DMS53 treated with DMSO at 0.1 percent for 48 hours (cell line): ENCODE data around the gene PCED1A.

ENCODE experiments used
- DNase-seq: peaks from one replicate; lab custom pipeline; 2025; ENCODE audit not compliant: unreplicated experiment; lab: John Stamatoyannopoulos, UW

PCED1A gene

DNA sequence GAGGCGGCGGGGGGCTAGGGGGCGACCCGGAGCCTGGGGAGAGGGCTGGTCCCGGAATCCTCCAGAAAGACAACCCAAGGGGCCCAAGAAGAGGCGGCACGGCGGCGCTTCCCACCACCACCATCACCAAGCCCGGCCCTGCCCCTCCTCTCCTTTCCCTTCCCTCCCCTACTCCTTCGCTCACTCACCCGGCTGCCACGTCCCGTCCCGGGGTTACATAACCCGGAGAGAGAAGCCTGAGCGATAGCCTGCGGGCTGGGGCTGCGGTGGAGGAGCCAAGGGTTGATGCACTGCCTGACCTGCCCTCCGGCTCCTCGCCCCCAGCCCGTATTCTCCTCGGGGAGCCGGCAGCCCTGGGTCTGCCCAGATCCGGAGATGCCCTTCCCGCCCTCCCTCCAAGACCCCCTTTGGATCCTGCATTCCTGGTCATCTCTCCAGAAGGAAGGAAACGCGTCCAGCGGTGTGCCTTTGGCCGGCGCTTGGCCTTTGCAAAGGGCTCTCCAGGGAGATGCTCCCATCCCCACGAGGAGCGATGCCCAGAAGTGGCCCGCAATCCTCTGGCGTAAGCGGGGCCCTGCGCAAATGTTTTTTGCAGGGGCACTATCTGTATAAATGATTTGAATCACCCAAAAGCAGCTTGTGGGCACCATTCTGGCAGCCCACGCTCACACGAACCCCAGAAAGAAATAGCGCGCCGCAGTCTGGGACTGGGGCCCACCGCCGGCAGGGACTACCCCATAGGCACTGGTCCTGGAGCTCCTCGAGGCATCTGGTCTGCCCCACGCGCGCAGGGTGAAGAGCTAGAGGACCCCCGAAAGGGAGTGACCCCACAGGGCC, 35.4 kb downstream of the PCED1A start:
- no peak for DNase-seq

DNA sequence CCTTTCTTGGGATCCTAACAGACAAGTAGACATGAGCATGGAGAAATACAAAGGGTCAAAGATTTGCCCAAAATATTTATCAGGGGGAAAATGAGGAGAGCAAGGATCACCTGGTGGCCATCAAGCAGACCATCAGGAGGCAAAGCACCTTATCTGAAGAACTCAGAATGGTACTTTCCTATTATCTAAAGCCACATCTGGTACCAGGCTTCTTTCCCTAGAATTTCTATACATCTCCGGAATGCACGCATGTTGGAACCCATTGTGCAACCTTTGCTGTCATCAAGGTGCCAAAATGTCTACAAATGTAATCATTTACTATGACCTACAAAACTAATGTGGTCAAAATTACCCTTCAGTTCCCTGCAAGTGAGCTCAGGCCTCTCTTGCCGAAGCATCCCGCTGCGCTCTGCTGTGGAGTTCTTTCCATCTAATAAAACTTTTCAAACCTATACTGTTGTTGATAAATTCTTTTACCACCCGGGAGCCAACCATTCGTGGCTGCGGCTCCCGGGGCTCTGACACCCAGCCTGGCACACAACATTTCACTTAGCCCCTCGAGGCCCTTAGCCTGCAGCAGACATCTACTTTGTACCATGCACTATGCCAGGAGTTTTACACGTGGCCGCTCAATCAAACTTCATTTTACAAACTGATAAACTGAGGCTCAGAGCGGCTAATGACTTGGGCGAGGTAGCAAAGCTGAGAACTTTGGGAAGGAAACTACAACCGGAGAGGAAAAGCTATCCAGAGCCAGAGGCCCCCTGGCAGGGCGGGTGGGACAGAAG, 36.2 kb downstream of the PCED1A start:
- DNase-seq = no peak

DNA sequence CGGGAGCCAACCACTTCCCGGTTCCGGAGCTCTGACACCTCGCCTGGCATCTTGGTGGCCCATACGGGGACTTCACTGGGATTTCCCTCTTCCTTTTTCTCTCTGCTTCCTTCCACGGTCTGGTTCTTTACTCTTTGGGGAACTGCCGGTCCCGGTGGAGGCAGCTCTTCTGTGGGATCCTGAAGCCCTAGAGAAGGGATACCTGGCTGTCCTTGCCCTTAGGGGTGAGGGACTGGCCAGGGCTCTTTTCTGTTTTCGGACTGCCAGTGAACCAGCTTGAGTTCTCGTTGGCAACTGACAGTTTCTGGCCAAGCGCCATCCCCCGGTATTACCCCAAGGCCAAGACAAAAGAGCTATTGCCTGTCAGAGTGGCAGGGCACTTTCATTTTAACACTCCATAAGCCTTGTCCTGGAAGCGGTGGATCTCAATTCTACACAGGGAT, 39.1 kb downstream of the PCED1A start:
- no peak for DNase-seq

DNA sequence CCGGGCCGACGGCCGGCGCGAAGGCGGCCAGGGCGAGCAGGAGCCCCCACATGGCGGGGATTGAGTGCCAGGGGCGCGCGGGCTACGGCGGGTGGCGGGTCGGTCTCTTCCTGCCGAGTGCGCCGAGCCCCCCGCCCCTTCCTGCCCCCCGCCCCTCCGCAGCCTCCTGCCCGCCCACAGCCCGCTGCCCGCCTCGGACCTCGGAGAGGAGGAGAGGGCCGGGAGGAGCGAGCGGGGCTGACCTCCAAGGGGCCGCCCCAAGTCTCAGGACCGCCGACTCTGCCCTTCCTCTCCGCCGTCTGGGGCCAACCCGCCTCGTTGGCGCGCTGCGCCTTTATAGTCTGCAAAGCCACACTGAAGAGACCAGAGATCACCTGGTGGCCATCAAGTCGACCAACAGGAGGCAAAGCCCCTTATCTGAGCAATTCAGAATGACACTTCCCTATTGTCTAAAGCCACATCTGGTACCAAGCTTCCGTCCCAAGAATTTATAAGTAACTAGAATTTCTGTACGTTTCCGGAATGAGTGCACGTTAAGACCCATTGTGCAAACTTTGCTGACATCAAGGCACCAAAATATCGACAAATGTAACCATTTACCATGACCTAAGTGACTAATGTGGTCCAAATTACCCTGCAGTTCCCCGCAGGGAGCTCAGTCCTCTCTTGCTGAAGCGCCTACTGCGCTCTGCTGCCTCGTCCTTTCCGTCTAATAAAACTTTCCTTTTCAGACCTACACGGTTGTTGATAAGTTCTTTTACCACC, 39.8 kb downstream of the PCED1A start, which contains the start of gene CPXM1:
TSS of gene CPXM1 (minus strand) at position 107 of the 765 bp plus-strand sequence. CDS start at position 52, 55 bp downstream.
- DNase-seq = no peak

DNA sequence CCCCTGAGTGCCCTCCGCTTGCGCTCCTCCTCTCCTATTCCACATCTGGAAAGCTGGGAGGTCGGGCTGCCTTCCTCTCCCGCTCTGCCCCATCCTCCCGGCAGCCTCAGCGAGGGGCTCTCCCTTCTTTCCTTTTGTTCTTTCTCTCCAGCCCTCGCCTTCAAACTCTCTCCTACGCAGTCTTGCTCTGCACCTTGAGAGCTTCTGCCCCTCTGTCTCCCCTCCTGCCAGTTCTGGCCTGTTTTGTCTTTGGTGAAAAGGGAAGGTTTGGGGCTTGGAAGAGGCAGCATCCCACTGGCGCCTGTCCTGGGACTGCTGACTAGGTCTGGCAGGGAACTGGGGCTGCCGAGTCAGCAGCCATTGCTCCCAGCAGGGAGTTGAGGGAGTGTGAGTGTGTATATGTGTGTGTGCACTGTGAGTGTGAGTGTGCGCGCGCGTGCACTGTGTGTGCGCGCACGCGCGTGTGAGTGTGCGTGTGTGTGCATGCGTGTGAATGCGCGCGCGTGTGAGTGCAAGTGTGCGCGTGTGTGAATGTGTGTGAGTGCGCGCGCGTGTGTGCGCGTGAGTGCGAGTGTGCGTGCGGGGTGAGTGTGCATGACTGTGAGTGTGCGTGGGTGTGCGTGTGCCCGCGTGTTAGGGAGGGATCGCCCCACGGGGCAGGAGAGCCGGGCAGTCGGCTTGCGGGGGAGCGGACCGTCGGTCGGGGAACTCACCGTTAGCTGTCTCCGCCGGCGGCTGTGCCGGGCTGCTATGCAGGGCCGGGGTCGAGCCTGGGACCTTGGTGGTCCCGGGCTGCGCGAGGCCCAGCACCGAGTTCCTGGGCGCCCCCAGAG, 40.6 kb downstream of the PCED1A start:
- no peak for DNase-seq

DNA sequence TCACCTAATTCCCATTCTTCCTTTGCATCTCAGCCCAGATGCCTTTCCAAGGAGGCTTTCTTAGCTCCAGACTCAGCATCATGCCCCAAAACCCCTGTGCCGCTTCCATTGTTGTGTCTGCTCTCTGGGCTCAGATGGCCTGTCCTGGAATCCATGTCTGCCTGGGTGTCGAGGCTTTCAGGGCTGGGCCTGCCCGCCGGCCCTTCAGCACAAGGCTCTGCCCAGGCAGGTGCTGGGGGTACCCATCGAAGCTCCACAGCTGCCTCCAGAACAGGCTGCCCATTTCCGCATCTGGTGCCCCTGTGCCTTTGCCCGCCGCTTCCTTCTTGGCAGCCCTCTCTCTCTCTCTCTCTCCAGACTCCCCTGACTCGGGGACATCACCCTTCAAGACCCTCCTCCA, 41.2 kb downstream of the PCED1A start:
- no peak for DNase-seq

DNA sequence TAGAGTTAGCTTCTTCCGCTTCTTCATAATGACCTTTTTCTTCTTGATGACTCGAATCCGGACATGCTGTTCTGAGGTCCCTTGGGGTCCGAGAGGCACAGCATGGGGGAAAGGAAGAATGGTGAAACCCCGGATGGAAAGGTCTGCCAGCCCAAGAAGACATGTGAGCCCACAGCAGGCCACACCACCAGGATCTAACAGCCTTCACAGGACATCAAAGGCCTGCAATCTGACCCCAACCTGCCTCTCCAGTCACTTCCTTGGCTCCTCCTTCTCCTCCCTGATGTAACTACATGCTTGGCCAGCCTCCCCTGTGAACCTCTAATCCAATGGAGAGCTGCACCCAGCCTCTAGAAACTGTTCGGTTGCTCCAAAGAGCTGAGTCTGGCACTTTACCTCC, 41.6 kb downstream of the PCED1A start:
- no peak for DNase-seq

DNA sequence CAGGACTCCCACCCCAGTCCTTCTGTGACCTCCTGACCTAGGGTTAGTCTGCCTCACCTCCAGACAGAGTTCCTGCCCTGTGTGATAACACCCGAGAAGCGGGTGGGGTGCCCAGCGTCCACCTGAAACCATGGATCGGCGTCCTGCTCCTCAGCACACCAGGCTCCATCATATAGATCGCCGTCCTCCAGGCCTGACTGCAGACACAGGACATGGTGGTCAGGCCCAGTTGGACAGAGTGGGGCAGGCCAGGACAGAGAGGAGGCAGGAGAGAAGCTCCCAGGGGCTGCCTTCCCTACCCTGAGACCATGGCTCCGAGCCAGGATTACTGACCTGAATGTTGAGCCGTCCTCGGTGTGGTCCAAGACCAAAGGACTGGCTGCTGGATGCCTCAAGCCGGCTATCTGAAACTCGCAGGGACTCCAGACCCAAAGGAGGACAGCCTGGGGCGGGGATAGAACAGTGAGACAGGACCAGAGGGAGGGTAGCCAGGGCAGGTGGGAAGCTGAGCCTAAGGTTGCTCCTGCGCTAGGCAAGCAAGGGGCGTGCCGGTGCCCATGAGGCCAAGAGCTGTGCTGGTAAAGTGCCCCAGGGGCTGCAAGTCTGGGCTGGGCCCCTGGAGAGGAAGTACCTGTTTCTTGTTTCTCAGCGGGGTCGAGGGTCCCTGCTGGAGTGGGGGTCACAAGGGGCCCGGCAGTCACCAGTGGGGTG, 42.2 kb downstream of the PCED1A start:
- no peak for DNase-seq

DNA sequence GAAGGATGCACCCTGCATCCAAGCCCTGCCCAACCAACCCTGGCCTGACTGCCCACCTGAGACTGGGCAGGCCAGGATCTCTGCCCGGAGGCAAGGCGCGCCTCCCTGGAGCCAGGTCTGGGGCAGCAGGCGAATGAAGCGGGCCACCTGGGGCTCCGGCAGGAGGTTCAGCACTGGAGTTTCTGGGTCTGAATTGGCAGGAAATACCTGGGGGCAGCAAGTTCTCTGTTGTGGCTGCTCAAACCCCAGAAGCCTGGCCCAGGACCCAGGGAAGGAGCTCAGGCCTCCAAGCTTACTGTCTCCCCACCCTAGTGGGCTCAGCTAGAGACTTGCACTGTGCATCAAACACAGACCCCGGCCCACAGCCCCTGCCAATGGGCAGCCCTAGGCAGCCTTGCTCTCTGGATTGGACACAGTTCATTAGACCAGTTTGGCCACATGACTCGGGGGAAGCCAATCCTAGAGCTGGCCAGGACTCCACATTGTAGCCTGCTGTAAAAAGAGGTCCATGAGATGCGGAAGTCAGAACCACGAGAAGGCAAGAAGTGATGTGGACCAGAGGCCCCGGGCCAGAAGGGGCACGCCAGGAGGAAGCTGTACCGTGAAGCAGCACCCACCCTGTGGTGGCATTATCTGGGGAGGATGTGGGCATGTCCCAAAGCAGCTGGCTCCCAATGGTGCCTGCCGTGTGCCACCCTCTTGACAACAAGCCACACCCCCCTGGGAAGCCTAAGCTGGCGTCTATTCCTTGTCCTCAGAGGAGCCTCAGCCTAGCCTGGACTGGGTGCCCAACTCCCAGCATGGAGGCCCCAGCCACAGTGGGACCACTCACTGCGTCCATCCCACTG, 43.1 kb downstream of the PCED1A start:
- no peak for DNase-seq

DNA sequence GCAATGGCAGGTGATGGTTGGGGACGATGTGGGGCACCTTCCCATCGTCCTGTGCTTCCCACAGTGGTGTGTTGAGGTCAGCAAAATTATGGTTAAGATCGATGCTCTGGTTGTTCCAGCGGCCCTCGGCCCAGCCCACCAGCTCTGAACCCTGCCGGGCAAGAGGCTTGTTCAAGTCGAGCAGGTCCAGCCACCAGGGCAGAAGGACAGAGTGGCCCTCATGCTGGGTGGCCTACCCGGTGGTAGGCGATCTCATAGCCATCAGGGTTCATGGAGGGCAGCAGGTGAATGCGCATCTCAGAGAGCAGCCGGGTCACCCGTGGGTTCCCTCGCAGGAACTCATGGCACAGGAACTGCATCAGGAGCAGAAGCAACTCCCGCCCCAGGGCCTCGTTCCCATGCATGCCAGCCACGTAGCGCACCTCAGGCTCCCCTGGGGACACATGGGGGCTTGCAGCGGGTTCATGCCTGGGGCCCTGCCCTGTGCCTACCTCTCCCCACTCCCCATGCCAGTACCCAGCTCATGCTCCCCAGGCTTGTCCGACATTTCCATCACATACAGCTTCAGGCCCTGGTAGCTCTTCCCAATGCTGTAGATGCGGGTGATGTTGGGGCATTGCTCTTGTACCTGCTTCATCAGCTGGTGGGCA, 44.3 kb downstream of the PCED1A start:
- DNase-seq = no peak

DNA sequence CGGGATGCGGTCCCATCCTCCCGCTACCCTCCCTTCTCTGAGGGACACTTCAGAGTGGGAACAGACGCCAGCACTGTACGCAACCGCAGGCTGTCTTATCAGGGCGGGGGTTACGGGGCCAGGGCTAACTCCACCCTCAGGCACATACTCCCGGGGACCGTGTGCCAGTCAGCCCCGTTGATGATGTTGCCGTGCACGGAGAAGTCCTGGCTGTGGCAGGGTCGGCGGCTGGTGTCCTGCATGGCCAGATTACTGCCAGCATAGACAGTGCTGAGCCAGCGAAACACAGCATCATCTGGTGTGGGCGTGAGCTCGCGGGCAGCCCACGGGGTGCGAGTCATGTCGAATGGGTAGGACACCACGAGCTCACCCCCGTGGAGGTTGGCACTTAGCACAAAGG, 45.0 kb downstream of the PCED1A start:
- DNase-seq = no peak

DNA sequence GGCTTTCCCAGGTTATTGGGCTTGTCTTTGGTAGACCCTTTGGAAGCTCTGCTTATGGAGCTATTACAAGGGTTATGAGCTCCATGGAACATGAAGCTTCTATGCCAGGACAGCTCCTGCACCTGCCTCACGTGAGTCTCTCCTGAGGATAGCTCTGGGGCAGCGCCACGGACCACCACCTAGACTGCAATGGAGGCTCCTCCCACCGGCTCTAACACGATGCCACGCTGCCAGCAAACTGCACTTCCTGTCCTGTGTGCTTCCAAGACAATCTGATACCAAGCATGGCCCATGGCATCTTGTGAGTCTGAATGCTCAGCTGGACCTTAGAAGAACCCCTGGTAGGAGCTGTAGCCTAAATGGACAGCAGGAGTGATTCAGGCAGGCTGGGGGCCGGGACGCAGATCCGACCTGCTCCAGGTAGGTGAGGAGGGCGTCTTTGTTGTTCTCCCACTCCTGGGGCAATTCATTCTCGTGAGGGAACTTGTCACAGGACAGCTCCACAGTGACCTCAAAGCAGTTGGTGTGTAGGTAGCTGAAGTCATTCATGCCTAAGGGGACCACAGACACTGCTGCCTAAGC, 45.5 kb downstream of the PCED1A start:
- DNase-seq = peak; percentile 41

DNA sequence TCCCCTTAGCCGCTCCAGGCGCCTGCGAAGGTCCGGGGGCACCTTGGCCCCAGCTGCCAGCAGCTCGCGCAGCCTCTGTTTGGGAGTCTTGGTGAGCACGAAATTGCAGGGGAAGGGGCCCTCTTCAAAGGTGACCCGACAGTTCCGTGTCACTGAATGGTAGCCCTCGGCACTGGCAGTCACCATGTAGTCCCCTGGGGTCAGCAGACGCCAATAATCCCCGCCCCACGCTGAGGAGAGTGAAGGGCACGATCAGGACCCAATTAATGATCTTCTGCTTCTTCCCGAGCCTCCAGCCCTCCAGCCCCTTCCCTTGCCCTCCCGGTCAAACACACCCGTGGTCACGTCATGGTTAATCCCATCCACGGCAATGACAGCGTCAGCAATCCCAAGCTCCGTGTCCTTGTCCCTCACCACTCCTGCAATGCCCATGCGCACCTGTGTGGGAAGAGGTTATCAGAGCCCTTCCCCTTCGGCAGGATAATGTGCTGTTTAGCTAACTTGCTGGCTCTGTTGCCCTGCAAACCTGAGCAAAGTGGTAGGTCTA, 46.2 kb downstream of the PCED1A start:
- no peak for DNase-seq

DNA sequence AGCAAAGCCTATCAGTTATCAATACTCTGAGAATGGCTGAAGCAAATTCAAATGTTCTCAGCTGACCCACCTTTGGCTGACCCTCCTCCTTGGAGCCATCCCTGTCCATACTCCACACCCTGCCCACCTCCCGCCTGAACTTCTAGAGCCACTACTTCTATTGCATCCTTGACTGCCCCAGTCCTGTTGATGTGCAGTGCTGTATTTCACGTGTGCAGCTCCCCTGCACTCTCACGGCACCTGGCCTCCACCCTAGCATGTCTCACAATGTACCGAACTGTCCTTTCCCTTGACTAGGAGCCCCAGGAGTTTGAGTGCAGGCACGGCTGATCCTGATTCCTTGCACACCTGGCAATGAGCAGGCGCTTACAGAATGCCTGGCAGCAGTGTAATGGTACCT, 47.0 kb downstream of the PCED1A start:
- no peak for DNase-seq
